GM12878 (cell line): ENCODE results near the gene FZD8. TPM values are rescaled to one million over a fixed set of nuclear protein-coding genes. Genes with fewer than 3 reads are reported as not detected.

ENCODE experiments used
- ATAC-seq: fragments of 200-7000 bp; cut with Tn5 transposase; 3 replicates; pipeline ENCODE4 v1.9.1; 2020; ENCODE audit warnings: mild to moderate bottlenecking, moderate library complexity
- BruUV-seq: library from RNA; stranded (reverse); fragments of 400-500 nt; replicated peaks from 2 replicates; lab custom pipeline; 2021; lab: Mats Ljungman, UMichigan
- CTCF ChIA-PET: fragments of 300-600 bp; sonication (Branson Sonifier 250); formaldehyde crosslinking; extraction: SDS; loops from one replicate; lab custom pipeline; 2021; ENCODE audit warnings: inconsistent platforms; lab: Yijun Ruan, JAX
- POLR2A ChIA-PET: fragments of 350-600 bp; formaldehyde crosslinking; extraction: SDS; loops from one replicate; lab custom pipeline; 2021; ENCODE audit warnings: inconsistent platforms; lab: Charles Lee
- RAD21 ChIA-PET: fragments of 300-600 bp; sonication (Branson Sonifier 250); formaldehyde crosslinking; loops from one replicate; lab custom pipeline; 2023; ENCODE audit warnings: antibody characterized with exemption; ENCODE audit not compliant: unreplicated experiment; lab: Charles Lee
- SMC1A ChIA-PET: fragments of 300-600 bp; sonication (Branson Sonifier 250); formaldehyde crosslinking; loops from one replicate; lab custom pipeline; 2023; ENCODE audit not compliant: unreplicated experiment, uncharacterized antibody; lab: Charles Lee
- DNase-seq: peaks from one replicate; pipeline ENCODE4 v3.0.0-alpha.2; 2011; ENCODE audit warnings: low read depth, low spot score
- FAIRE-seq: peaks from 3 replicates; lab custom pipeline; 2011; peaks lifted over from hg19 to GRCh38; lab: Jason Lieb, UNC
- H2AFZ ChIP-seq: 2 replicates; pipeline ENCODE4 v1.6.0; 2011; ENCODE audit warnings: low read depth, low read length, control low read depth; ENCODE audit not compliant: control insufficient read depth
- H3K27ac ChIP-seq: 2 replicates; pipeline ENCODE4 v1.5.1; 2011; ENCODE audit warnings: control low read depth; ENCODE audit not compliant: control insufficient read depth, insufficient read depth
- H3K27me3 ChIP-seq, 2 experiments: replicated peaks in 1 of 2; 2 replicates each; pipeline versions ENCODE4 v1.6.0 to v1.6.1; 2011; ENCODE audit warnings: low read length in 1 of 2; ENCODE audit not compliant: control insufficient read depth in 2 of 2, insufficient read depth in 2 of 2
- H3K36me3 ChIP-seq, 2 experiments: 2 replicates each; pipeline ENCODE4 v1.5.1; 2011; ENCODE audit warnings: low read length in 1 of 2; ENCODE audit not compliant: control insufficient read depth in 2 of 2, insufficient read depth in 2 of 2
- H3K4me1 ChIP-seq: 2 replicates; pipeline ENCODE4 v1.6.1; 2011; ENCODE audit warnings: mild to moderate bottlenecking, low read length, moderate library complexity, mixed read lengths; ENCODE audit not compliant: control insufficient read depth, insufficient read depth
- H3K4me2 ChIP-seq: 2 replicates; pipeline ENCODE4 v1.6.0; 2011; ENCODE audit warnings: control low read depth; ENCODE audit not compliant: control insufficient read depth, insufficient read depth
- H3K4me3 ChIP-seq: fragments of 200-600 bp; sonication (generic); 2 replicates; pipeline ENCODE4 v1.5.1; 2016
- H3K79me2 ChIP-seq: 2 replicates; pipeline ENCODE4 v1.6.0; 2011; ENCODE audit warnings: low read length; ENCODE audit not compliant: control insufficient read depth, insufficient read depth
- H3K9ac ChIP-seq: 2 replicates; pipeline ENCODE4 v1.8.0; 2011; ENCODE audit warnings: low read length, control low read depth, mixed read lengths; ENCODE audit not compliant: control insufficient read depth, insufficient read depth
- H3K9me3 ChIP-seq: replicated peaks from 3 replicates; pipeline ENCODE4 v1.5.1; 2011; ENCODE audit warnings: mild to moderate bottlenecking, low read length; ENCODE audit not compliant: control insufficient read depth, insufficient read depth
- H4K20me1 ChIP-seq: 2 replicates; pipeline ENCODE4 v1.6.0; 2011; ENCODE audit not compliant: control insufficient read depth, insufficient read depth
- BCL3 ChIP-seq: IDR thresholded peaks from 2 replicates; pipeline ENCODE4 v1.6.1; 2011; ENCODE audit warnings: borderline replicate concordance, low read depth, mild to moderate bottlenecking, moderate library complexity, low read length; ENCODE audit not compliant: insufficient read depth, poor library complexity, severe bottlenecking
- PKNOX1 ChIP-seq: fragments of 450-650 bp; IDR thresholded peaks from 2 replicates; pipeline ENCODE4 v1.6.1; 2016; ENCODE audit warnings: mild to moderate bottlenecking
- WGBS: methylation state at CpG from one replicate; pipeline ENCODE4 v1.1.6; 2016; ENCODE audit warnings: low lambda C conversion rate; ENCODE audit not compliant: insufficient replicate concordance, insufficient coverage; ENCODE audit errors: missing lambda C conversion rate; 5-methylcytosine and 5-hydroxymethylcytosine counted together
- in situ Hi-C: fragments of 300-500 bp; cut with MboI; formaldehyde crosslinking; loops from 9 replicates; pipeline ENCODE4 v1.14.3; 2018; ENCODE audit warnings: mixed read lengths
- intact Hi-C: fragments of 100-400 bp; cut with micrococcal nuclease; formaldehyde crosslinking; loops from one replicate; pipeline ENCODE4 v1.14.2; 2022; ENCODE audit not compliant: unreplicated experiment
- polyA plus RNA-seq, 11 experiments: library from polyadenylated mRNA; depleted of rRNA in 4 of 11; unstranded in 6 of 11; stranded (reverse) in 5 of 11; fragments of >200 nt; fragmentation: Nextera tagmentation in 4 of 11; fragmentation: Illumina TruSeq in 1 of 11; extraction: Ambion mirVana in 4 of 11; extraction: Trizol in 1 of 11; gene quantifications; 1 replicate in 1 of 11; 2 replicates in 10 of 11; pipeline versions ENCODE4 v1.2.1 to v1.2.3, GENCODE V29; 2011 to 2016; ENCODE audit warnings: inconsistent platforms in 2 of 11, missing spikeins in 2 of 11, low read depth in 1 of 11
- total RNA-seq, 4 experiments: library from RNA; depleted of rRNA in 3 of 4; stranded (reverse); fragments of >200 nt in 3 of 4; fragmentation: Illumina TruSeq in 1 of 4; extraction: Trizol in 1 of 4; gene quantifications; 2 replicates each; pipeline versions ENCODE4 v1.2.1 to v1.2.3, GENCODE V29; 2013 to 2021

The FZD8 gene
- total and polyA plus RNA-seq, 10 of the 15 experiments (the other 5 are each of a cell fraction or from before 2014, with no cell fraction given): 0.03 to 0.72 (median 0.10) TPM; not detected in 3

GRCh38 chr10:35636956-35637355 lies 5.1 kb downstream of the FZD8 start:
- CTCF ChIA-PET: interaction anchor here (0.9 to 5.4 kb wide), 10 partner anchors 8 to 1246 kb away, joined by 3 to 59 read pairs (median 4); no protein-coding TSS in a partner anchor
- H3K27ac ChIP-seq: no peak overlapping the region

More at GRCh38 chr10:35636956-35637355, 5.1 kb downstream of the FZD8 start:
- ChIA-PET POLR2A (no interaction called here), SMC1A (interaction anchor here (0.9 to 3.7 kb wide), 4 partner anchors 280 to 1244 kb away, joined by 3 to 33 read pairs (median 6); no protein-coding TSS in a partner anchor), RAD21 (interaction anchor here (0.6 to 2.1 kb wide), 3 partner anchors 258 to 1244 kb away, joined by 3 to 15 read pairs (median 5); no protein-coding TSS in a partner anchor)
- TF ChIP-seq PKNOX1 (peak; percentile 22; the same call in 1 of the 2 replicates), BCL3 (no peak)
- no peak overlapping the region for H3K4me3 ChIP-seq
- in situ Hi-C loops (no loop called here), intact Hi-C loops (loop anchor here (10.0 kb wide), 1 partner anchor 1138 kb away; no protein-coding TSS in a partner anchor)
- BruUV-seq: no TSS peak
- H3K9me3 ChIP-seq: no peaks in the 10 kb centered on the region; the same call in 2 of the 3 replicates
- peaks cover 0 to 5% of the 10 kb centered on the region in 2 experiments for H3K27me3 ChIP-seq
- FAIRE-seq (no peak), DNase-seq (no peak), ATAC-seq (no peak)
- 48% methylated on average over 7 of the region's 7 CpGs for WGBS
- H3K79me2 ChIP-seq: no peaks in the 10 kb centered on the region
- no peaks in the 10 kb centered on the region for H3K4me1 ChIP-seq
- H3K4me2 ChIP-seq: no peak overlapping the region
- no peak overlapping the region for H2AFZ ChIP-seq
- no peak overlapping the region for H3K9ac ChIP-seq
- no peaks in the 10 kb centered on the region for H3K36me3 ChIP-seq
- H4K20me1 ChIP-seq: no peaks in the 10 kb centered on the region
